Stimulated activated naive CD4-positive, alpha-beta T cell treated with Interleukin-2 at 50 U/mL for 16 hours (primary cell): ENCODE measurements around the gene TEX47.

Experiments used
- DNase-seq: peaks from one replicate; lab custom pipeline; 2025; lab: John Stamatoyannopoulos, UW

Gene TEX47

DNA sequence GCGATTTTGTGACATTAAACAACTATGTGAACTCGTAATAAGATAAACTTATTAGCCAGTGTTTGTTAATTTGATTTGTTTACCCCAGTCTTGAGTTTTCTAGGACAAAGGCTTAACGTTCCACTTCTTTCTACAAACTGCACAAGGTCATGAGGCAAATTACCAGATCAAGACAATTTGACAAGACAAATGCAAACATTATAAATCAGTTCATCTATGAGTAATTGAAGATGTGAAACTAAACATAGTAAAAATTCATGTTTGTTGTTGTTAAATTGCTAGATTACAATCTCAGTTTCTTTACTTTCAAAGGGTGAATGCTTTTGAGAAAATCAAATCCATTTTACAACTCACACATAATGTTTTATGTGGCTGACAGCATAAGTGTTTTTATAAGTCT is 49.4 kb downstream of the TEX47 start:
- DNase-seq, result no peak
